K562 (cell line): ENCODE data around the gene EIF3I. TPM values are rescaled to one million over a fixed set of nuclear protein-coding genes. Genes with fewer than 3 reads are reported as not detected.

Experiments used
- CBX2 ChIP-seq: fragments of 200-600 bp; sonication (generic); IDR thresholded peaks from one replicate; pipeline ENCODE4 v1.6.1; 2012; ENCODE audit warnings: mild to moderate bottlenecking, low read length, inconsistent platforms; ENCODE audit not compliant: insufficient read depth, poor library complexity, severe bottlenecking
- CREM ChIP-seq: IDR thresholded peaks from 2 replicates; pipeline ENCODE4 v1.6.1; 2014; ENCODE audit warnings: antibody characterized with exemption, low read depth
- DDX20 ChIP-seq: fragments of 450-650 bp; IDR thresholded peaks from 2 replicates; pipeline ENCODE4 v1.6.1; 2016; ENCODE audit warnings: missing genetic modification characterization, low read depth, mild to moderate bottlenecking, missing compliant biosample characterization, moderate library complexity
- DLX4 ChIP-seq: fragments of 250-450 bp; sonication (Bioruptor Pico); IDR thresholded peaks from 2 replicates; pipeline ENCODE4 v1.6.1; 2021; ENCODE audit warnings: mild to moderate bottlenecking
- ELF4 ChIP-seq: fragments of 450-650 bp; formaldehyde crosslinking; IDR thresholded peaks from 2 replicates; pipeline ENCODE4 v1.4.0; 2022; ENCODE audit warnings: missing genetic modification characterization
- ETS2 ChIP-seq: IDR thresholded peaks from 2 replicates; pipeline ENCODE4 v1.6.1; 2016; ENCODE audit warnings: borderline replicate concordance, missing genetic modification characterization, mild to moderate bottlenecking, moderate library complexity, missing compliant biosample characterization; ENCODE audit not compliant: poor library complexity, severe bottlenecking
- FOS ChIP-seq: IDR thresholded peaks from 3 replicates; pipeline ENCODE4 v1.6.1; 2011; ENCODE audit not compliant: insufficient read length; ENCODE audit errors: extremely low read depth
- FUS ChIP-seq: fragments of 200-400 bp; formaldehyde crosslinking; optimal IDR thresholded peaks from 2 replicates; pipeline ENCODE3; 2017; ENCODE audit warnings: low read depth, low read length
- HMGN3 ChIP-seq: IDR thresholded peaks from 2 replicates; pipeline ENCODE4 v1.6.1; 2011; ENCODE audit warnings: borderline replicate concordance, low read depth, mild to moderate bottlenecking, mixed read lengths, low read length; ENCODE audit not compliant: insufficient read length; ENCODE audit errors: extremely low read depth
- IRF9 ChIP-seq: fragments of 450-650 bp; IDR thresholded peaks from 2 replicates; pipeline ENCODE4 v1.6.1; 2016; ENCODE audit warnings: missing biosample characterization, missing genetic modification characterization
- KLF1 ChIP-seq: fragments of 450-650 bp; IDR thresholded peaks from 2 replicates; pipeline ENCODE4 v1.6.1; 2016; ENCODE audit warnings: missing genetic modification characterization, missing compliant biosample characterization
- PHB ChIP-seq: fragments of 250-450 bp; sonication (Bioruptor Pico); IDR thresholded peaks from 2 replicates; pipeline ENCODE4 v1.5.0; 2021
- RBM15 ChIP-seq: fragments of 200-400 bp; formaldehyde crosslinking; IDR thresholded peaks from 2 replicates; pipeline ENCODE4 v1.6.1; 2018; ENCODE audit warnings: mild to moderate bottlenecking, low read length, moderate library complexity; ENCODE audit not compliant: insufficient read depth
- RBM25 ChIP-seq: fragments of 200-400 bp; formaldehyde crosslinking; IDR thresholded peaks from 2 replicates; pipeline ENCODE4 v1.6.1; 2018; ENCODE audit warnings: low read length, low read depth, moderate library complexity; ENCODE audit not compliant: severe bottlenecking
- SNRNP70 ChIP-seq: fragments of 200-400 bp; formaldehyde crosslinking; optimal IDR thresholded peaks from 2 replicates; pipeline ENCODE3; 2017; ENCODE audit warnings: low read depth, low read length
- THRB ChIP-seq: fragments of 450-650 bp; formaldehyde crosslinking; conservative IDR thresholded peaks from 2 replicates; pipeline ENCODE4 v1.4.0; 2022; ENCODE audit warnings: mild to moderate bottlenecking, missing genetic modification characterization
- TRIM25 ChIP-seq: fragments of 450-650 bp; IDR thresholded peaks from 2 replicates; pipeline ENCODE4 v1.7.0; 2016; ENCODE audit warnings: borderline replicate concordance
- ZBTB43 ChIP-seq: sonication (generic); formaldehyde crosslinking; IDR thresholded peaks from 2 replicates; pipeline ENCODE4 v1.8.0; 2023; ENCODE audit warnings: mild to moderate bottlenecking, missing genetic modification reagents
- ZNF584 ChIP-seq: fragments of 200-800 bp; sonication (Bioruptor generic); IDR thresholded peaks from 2 replicates; pipeline ENCODE4 v1.6.1; 2016; ENCODE audit warnings: low read depth, mild to moderate bottlenecking, missing genetic modification characterization, missing compliant biosample characterization
- ZNF75A ChIP-seq: fragments of 450-650 bp; formaldehyde crosslinking; IDR thresholded peaks from 2 replicates; pipeline ENCODE4 v1.4.0; 2020; ENCODE audit warnings: mild to moderate bottlenecking
- ZNF766 ChIP-seq: fragments of 200-800 bp; sonication (Bioruptor generic); conservative IDR thresholded peaks from 2 replicates; pipeline ENCODE4 v1.6.1; 2016; ENCODE audit warnings: missing genetic modification characterization, missing compliant biosample characterization
- ZZZ3 ChIP-seq: fragments of 450-650 bp; IDR thresholded peaks from 2 replicates; pipeline ENCODE4 v1.6.1; 2016; ENCODE audit warnings: antibody characterized with exemption, mild to moderate bottlenecking, moderate library complexity
- polyA plus RNA-seq, 8 experiments: library from polyadenylated mRNA; depleted of rRNA in 4 of 8; stranded (reverse) in 5 of 8; unstranded in 3 of 8; fragments of >200 nt; fragmentation: Nextera tagmentation in 2 of 8; fragmentation: Illumina TruSeq in 1 of 8; extraction: Ambion mirVana in 2 of 8; extraction: Trizol in 1 of 8; gene quantifications; 2 replicates each; pipeline versions ENCODE4 v1.2.1 to v1.2.3, GENCODE V29; 2011 to 2014; ENCODE audit warnings: inconsistent platforms in 1 of 8, missing spikeins in 1 of 8
- total RNA-seq, 7 experiments: library from RNA; depleted of rRNA in 6 of 7; stranded (reverse); fragments of >200 nt in 6 of 7; fragmentation: Illumina TruSeq in 2 of 7; extraction: Trizol in 2 of 7; gene quantifications; 2 replicates each; pipeline versions ENCODE4 v1.2.1 to v1.2.3, GENCODE V29; 2011 to 2021; ENCODE audit warnings: low replicate concordance in 1 of 7

Gene EIF3I
- total and polyA plus RNA-seq, 9 of the 15 experiments (the other 6 are each of a cell fraction or from before 2014, with no cell fraction given): 414 to 1,526 (median 635) TPM

GRCh38 chr1:32179443-32180185 is 42.6 kb upstream of the EIF3I start, which contains the start of gene TXLNA (continued):
- TF ChIP-seq DDX20 (tag) (0 out of 2 replicates have a peak, but pooled peaks have one; percentile 10), IRF9 (tag) (0 out of 2 replicates have a peak, but pooled peaks have one; percentile 4), KLF1 (peak; percentile 91), TRIM25 (no peak), THRB (CRISPR knock-in tag) (no peak; the same call in none of the 2 replicates), FOS (no peak), CBX2 (no peak), ZNF75A (CRISPR knock-in tag) (0 out of 2 replicates have a peak, but pooled peaks have one; percentile 6), HMGN3 (peak; percentile 81), FUS (no peak), RBM25 (peak; percentile 90), ZNF584 (CRISPR knock-in tag) (peak; percentile 95), ZNF766 (CRISPR knock-in tag) (peak; percentile 53; the same call in 1 of the 2 replicates), DLX4 (CRISPR knock-in tag) (no peak), ETS2 (tag) (no peak), RBM15 (no peak), ELF4 (CRISPR knock-in tag) (peak; percentile 59; the same call in 1 of the 2 replicates), ZZZ3 (no peak), SNRNP70 (no peak), ZBTB43 (CRISPR knock-in tag) (no peak), CREM (peak; percentile 79), PHB (CRISPR knock-in tag) (peak; percentile 78)
